H1 (cell line): ENCODE data around the gene ATF3. TPM values are rescaled to one million over a fixed set of nuclear protein-coding genes. Genes with fewer than 3 reads are reported as not detected.

Experiments used
- CTCF ChIA-PET: fragments of 300-600 bp; sonication (Branson Sonifier 250); formaldehyde crosslinking; loops from one replicate; lab custom pipeline; 2021; ENCODE audit not compliant: partially characterized antibody; lab: Charles Lee
- POLR2A ChIA-PET: fragments of 300-600 bp; sonication (Branson Sonifier 250); formaldehyde crosslinking; loops from one replicate; lab custom pipeline; 2021; ENCODE audit warnings: inconsistent platforms; ENCODE audit not compliant: partially characterized antibody; lab: Charles Lee
- DNase-seq, 2 experiments: peaks; one replicate each; pipeline versions ENCODE4 v3.0.0 to v3.0.0-alpha.2; 2010 to 2022; ENCODE audit warnings: low spot score in 2 of 2, low read depth in 1 of 2, mixed read lengths in 1 of 2
- FAIRE-seq: peaks from 2 replicates; lab custom pipeline; 2011; peaks lifted over from hg19 to GRCh38; lab: Jason Lieb, UNC
- H2AFZ ChIP-seq: 2 replicates; pipeline ENCODE4 v1.8.1; 2012; ENCODE audit warnings: low read length, inconsistent platforms
- H2AK5ac ChIP-seq: 2 replicates; pipeline ENCODE4 v1.6.1; 2013; ENCODE audit warnings: low read depth, low read length
- H2BK120ac ChIP-seq: replicated peaks from 2 replicates; pipeline ENCODE3; 2013; ENCODE audit warnings: low read depth, low read length, inconsistent platforms
- H2BK12ac ChIP-seq: 2 replicates; pipeline ENCODE4 v1.6.1; 2013; ENCODE audit warnings: low read depth, low read length
- H2BK15ac ChIP-seq: 2 replicates; pipeline ENCODE4 v1.6.1; 2013; ENCODE audit warnings: low read length
- H2BK20ac ChIP-seq: 2 replicates; pipeline ENCODE4 v1.6.1; 2013; ENCODE audit warnings: low read length
- H2BK5ac ChIP-seq: 2 replicates; pipeline ENCODE4 v1.6.1; 2013; ENCODE audit warnings: low read depth, low read length
- H3K14ac ChIP-seq: 2 replicates; pipeline ENCODE4 v1.6.1; 2013; ENCODE audit warnings: inconsistent platforms; ENCODE audit not compliant: insufficient read length
- H3K18ac ChIP-seq: 2 replicates; pipeline ENCODE4 v1.6.1; 2013; ENCODE audit warnings: low read length; ENCODE audit errors: extremely low read depth
- H3K23ac ChIP-seq: 2 replicates; pipeline ENCODE4 v1.6.1; 2013; ENCODE audit warnings: inconsistent platforms; ENCODE audit not compliant: insufficient read length
- H3K23me2 ChIP-seq: 2 replicates; pipeline ENCODE4 v1.6.1; 2013; ENCODE audit warnings: low read depth, low read length
- H3K27ac ChIP-seq: 2 replicates; pipeline ENCODE4 v1.6.1; 2011; ENCODE audit warnings: low read depth, low read length, inconsistent platforms
- H3K27me3 ChIP-seq, 4 experiments: replicated peaks in 1 of 4; 1 replicate in 1 of 4; 2 replicates in 3 of 4; pipeline versions ENCODE4 v1.6.1 to v1.8.1; 2011 to 2013; ENCODE audit warnings: low read length in 3 of 4, mild to moderate bottlenecking in 3 of 4, inconsistent platforms in 2 of 4, mixed read lengths in 2 of 4, moderate library complexity in 1 of 4; ENCODE audit not compliant: control insufficient read depth in 3 of 4, insufficient read depth in 3 of 4; ENCODE audit errors: extremely low read depth in 1 of 4
- H3K36me3 ChIP-seq, 4 experiments: 2 replicates each; pipeline versions ENCODE4 v1.6.1 to v1.8.1; 2011 to 2013; ENCODE audit warnings: mild to moderate bottlenecking in 4 of 4, low read length in 3 of 4, moderate library complexity in 2 of 4, control low read depth in 1 of 4, inconsistent platforms in 1 of 4; ENCODE audit not compliant: insufficient read depth in 4 of 4, control insufficient read depth in 2 of 4
- H3K4ac ChIP-seq: replicated peaks from 2 replicates; pipeline ENCODE3; 2013; ENCODE audit warnings: low read length, low read depth, mixed read lengths, inconsistent platforms; ENCODE audit not compliant: insufficient read length
- H3K4me1 ChIP-seq, 4 experiments: replicated peaks in 1 of 4; 1 replicate in 1 of 4; 2 replicates in 3 of 4; pipeline versions ENCODE4 v1.6.1 to v1.8.1; 2011 to 2013; ENCODE audit warnings: low read length in 3 of 4, inconsistent platforms in 2 of 4, mixed read lengths in 1 of 4; ENCODE audit not compliant: insufficient read depth in 4 of 4, control insufficient read depth in 3 of 4
- H3K4me2 ChIP-seq, 2 experiments: 2 replicates each; pipeline versions ENCODE4 v1.6.1 to v1.8.1; 2011 to 2013; ENCODE audit warnings: low read depth in 2 of 2, low read length in 2 of 2, control low read depth in 1 of 2, inconsistent platforms in 1 of 2, mild to moderate bottlenecking in 1 of 2; ENCODE audit not compliant: insufficient read depth in 1 of 2
- H3K4me3 ChIP-seq, 4 experiments: fragments of 200-600, 300-600 bp in 1 of 4; sonication (generic), shearing (Covaris generic), sonication (Bioruptor Twin) in 1 of 4; 2 replicates each; pipeline versions ENCODE4 v1.5.1 to v1.8.1; 2011 to 2016; ENCODE audit warnings: low read length in 4 of 4, low read depth in 3 of 4, control low read depth in 2 of 4, inconsistent platforms in 2 of 4, mild to moderate bottlenecking in 2 of 4, mixed read lengths in 1 of 4, moderate library complexity in 1 of 4; ENCODE audit not compliant: insufficient read depth in 2 of 4; ENCODE audit errors: extremely low read depth in 1 of 4
- H3K56ac ChIP-seq: replicated peaks from 2 replicates; pipeline ENCODE3; 2013; ENCODE audit warnings: low read depth, mild to moderate bottlenecking, mixed read lengths, low read length, inconsistent platforms; ENCODE audit not compliant: insufficient read length
- H3K79me1 ChIP-seq: 2 replicates; pipeline ENCODE4 v1.6.1; 2013; ENCODE audit warnings: low read depth, low read length, control low read depth
- H3K79me2 ChIP-seq, 2 experiments: 2 replicates each; pipeline versions ENCODE4 v1.6.1 to v1.8.1; 2012 to 2013; ENCODE audit warnings: low read length in 2 of 2, mild to moderate bottlenecking in 2 of 2, inconsistent platforms in 1 of 2; ENCODE audit not compliant: insufficient read depth in 2 of 2, control insufficient read depth in 1 of 2
- H3K9ac ChIP-seq, 4 experiments: replicated peaks in 1 of 4; 1 replicate in 1 of 4; 2 replicates in 3 of 4; pipeline versions ENCODE4 v1.6.1 to v1.8.1; 2011 to 2013; ENCODE audit warnings: low read depth in 3 of 4, low read length in 3 of 4, control low read depth in 2 of 4, mild to moderate bottlenecking in 2 of 4, moderate library complexity in 2 of 4, inconsistent platforms in 1 of 4; ENCODE audit errors: extremely low read depth in 1 of 4
- H3K9me3 ChIP-seq, 2 experiments: 2 replicates each; pipeline versions ENCODE4 v1.6.1 to v1.8.1; 2012 to 2013; ENCODE audit warnings: mild to moderate bottlenecking in 2 of 2, moderate library complexity in 2 of 2, control low read depth in 1 of 2, inconsistent platforms in 1 of 2, low read depth in 1 of 2, low read length in 1 of 2, mixed read lengths in 1 of 2; ENCODE audit not compliant: insufficient read depth in 2 of 2
- H4K20me1 ChIP-seq, 2 experiments: replicated peaks in 1 of 2; 2 replicates each; pipeline versions ENCODE3 to v1.8.1; 2011 to 2013; ENCODE audit warnings: inconsistent platforms in 2 of 2, low read length in 2 of 2, mild to moderate bottlenecking in 1 of 2; ENCODE audit not compliant: insufficient read depth in 2 of 2, control insufficient read depth in 1 of 2
- H4K5ac ChIP-seq: 2 replicates; pipeline ENCODE4 v1.6.1; 2013; ENCODE audit warnings: low read length, low read depth, mixed read lengths, inconsistent platforms; ENCODE audit not compliant: insufficient read length
- H4K8ac ChIP-seq: 2 replicates; pipeline ENCODE4 v1.8.0; 2013; ENCODE audit warnings: mild to moderate bottlenecking, moderate library complexity, low read length, inconsistent platforms; ENCODE audit not compliant: insufficient read depth; ENCODE audit errors: extremely low read depth
- H4K91ac ChIP-seq: replicated peaks from 2 replicates; pipeline ENCODE3; 2013; ENCODE audit warnings: low read length, mixed read lengths, inconsistent platforms; ENCODE audit not compliant: insufficient read length
- ASH2L ChIP-seq: fragments of 200-600, 300-600 bp; sonication (generic); IDR thresholded peaks from one replicate; pipeline ENCODE4 v1.7.1; 2017; ENCODE audit warnings: low read length
- CBX8 ChIP-seq: fragments of 300-800, 300-1000 bp; sonication (generic); IDR thresholded peaks from 2 replicates; pipeline ENCODE4 v1.7.1; 2016; ENCODE audit warnings: low read depth, low read length, borderline replicate concordance
- EGR1 ChIP-seq: IDR thresholded peaks from 2 replicates; pipeline ENCODE4 v1.6.1; 2011; ENCODE audit warnings: low read depth, low read length, borderline replicate concordance
- EP300 ChIP-seq, 2 experiments: IDR thresholded peaks; 1 replicate in 1 of 2; 2 replicates in 1 of 2; pipeline ENCODE4 v1.6.1; 2011 to 2012; ENCODE audit warnings: low read depth in 2 of 2, low read length in 2 of 2, mild to moderate bottlenecking in 2 of 2, borderline replicate concordance in 1 of 2, inconsistent platforms in 1 of 2, moderate library complexity in 1 of 2
- FOSL1 ChIP-seq: IDR thresholded peaks from 2 replicates; pipeline ENCODE4 v1.6.1; 2011; ENCODE audit warnings: mild to moderate bottlenecking, low read depth, low read length, moderate library complexity; ENCODE audit not compliant: insufficient read depth
- JUN ChIP-seq: IDR thresholded peaks from 2 replicates; pipeline ENCODE4 v1.6.1; 2011; ENCODE audit warnings: low read depth, mild to moderate bottlenecking, improper control_type of control experiment, low read length
- NRF1 ChIP-seq: IDR thresholded peaks from 2 replicates; pipeline ENCODE4 v1.6.1; 2011; ENCODE audit warnings: mild to moderate bottlenecking, low read depth, low read length, improper control_type of control experiment
- POLR2AphosphoS5 ChIP-seq: IDR thresholded peaks from 2 replicates; pipeline ENCODE4 v1.6.1; 2011; ENCODE audit warnings: low read depth, low read length
- RNF2 ChIP-seq: fragments of 200-900, 300-1000 bp; sonication (generic); IDR thresholded peaks from 2 replicates; pipeline ENCODE4 v1.7.1; 2016; ENCODE audit warnings: borderline replicate concordance, low read depth, mild to moderate bottlenecking, antibody characterized with exemption, low read length; ENCODE audit not compliant: poor library complexity, severe bottlenecking; ENCODE audit errors: missing control alignments
- SP2 ChIP-seq: IDR thresholded peaks from 2 replicates; pipeline ENCODE4 v1.6.1; 2012; ENCODE audit warnings: mild to moderate bottlenecking, low read length, inconsistent platforms
- TBP ChIP-seq: IDR thresholded peaks from 2 replicates; pipeline ENCODE4 v1.6.1; 2011; ENCODE audit warnings: low read depth, low read length, improper control_type of control experiment
- TEAD4 ChIP-seq: IDR thresholded peaks from 2 replicates; pipeline ENCODE4 v1.6.1; 2012; ENCODE audit warnings: low read depth, low read length, inconsistent platforms, mixed read lengths
- ZNF274 ChIP-seq: IDR thresholded peaks from 2 replicates; pipeline ENCODE4 v1.7.0; 2012; ENCODE audit warnings: low read length, borderline replicate concordance; ENCODE audit errors: extremely low read depth
- WGBS, 2 experiments: shearing (Covaris generic) in 1 of 2; methylation state at CpG; one replicate each; pipeline versions ENCODE4 v1.1.6 to v1.1.7; 2013 to 2015; ENCODE audit warnings: low lambda C conversion rate in 2 of 2, mixed read lengths in 2 of 2, inconsistent platforms in 1 of 2, low coverage in 1 of 2, missing lambda C conversion rate in 1 of 2; ENCODE audit not compliant: insufficient replicate concordance in 2 of 2, insufficient coverage in 1 of 2, insufficient read length in 1 of 2; ENCODE audit errors: extremely low coverage in 1 of 2, missing lambda C conversion rate in 1 of 2; 5-methylcytosine and 5-hydroxymethylcytosine counted together
- polyA plus RNA-seq, 7 experiments: library from polyadenylated mRNA; depleted of rRNA in 3 of 7; stranded (reverse) in 5 of 7; unstranded in 2 of 7; fragments of >200 nt in 5 of 7; fragments of 200-250 nt in 2 of 7; gene quantifications; 1 replicate in 5 of 7; 2 replicates in 1 of 7; 4 replicates in 1 of 7; pipeline versions ENCODE4 v1.2.1 to v1.2.3, GENCODE V29; 2011 to 2013; ENCODE audit warnings: missing spikeins in 2 of 7, mixed read lengths in 2 of 7
- total RNA-seq: library from RNA; stranded (reverse); fragmentation: NEBNext Ultra II Directional; extraction: Animal tissue kit (Norgen Biotek cat#: 25700); gene quantifications from 2 replicates; pipeline ENCODE4 v1.2.1, GENCODE V29; 2021

The ATF3 gene
- total and polyA plus RNA-seq, 2 of the 8 experiments (the other 6 are each of a cell fraction or from before 2014, with no cell fraction given): 12.2 to 27.7 TPM

DNA sequence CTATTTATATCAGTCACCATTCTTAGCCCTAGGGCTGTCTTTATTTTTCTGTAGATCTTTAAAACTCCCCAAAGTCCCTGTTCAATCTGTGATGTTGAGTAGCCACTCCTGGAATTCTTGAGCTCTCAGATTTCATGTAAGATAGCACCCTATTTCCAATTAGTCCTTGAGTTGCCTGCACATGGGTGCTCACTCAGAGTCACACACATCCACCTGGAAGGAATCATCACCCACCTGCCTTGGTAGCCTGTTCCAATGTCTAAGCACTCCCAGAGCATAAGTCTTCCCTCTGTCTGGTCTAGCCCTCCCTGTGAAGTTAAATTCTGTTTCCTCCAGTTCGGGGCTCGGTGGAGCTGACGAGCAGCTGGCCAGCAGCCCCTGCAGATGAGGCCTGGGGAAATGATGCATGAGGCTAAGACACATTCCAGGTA is 14.7 kb upstream of the ATF3 start:
- Histone ChIP-seq H3K14ac (no peak overlapping the region), H3K4me2 (no peak overlapping the region)
- TF ChIP-seq EGR1: no peak
- TF ChIP-seq CBX8: no peak
- TF ChIP-seq NRF1: no peak
- TF ChIP-seq ZNF274: no peak
- no peak for TF ChIP-seq RNF2
- no peak for TF ChIP-seq POLR2AphosphoS5
- TF ChIP-seq EP300 (IDR thresholded peaks at IDR 0.05; ENCODE audit: borderline replicate concordance in 1 of 2, low read depth in 2 of 2, low read length in 2 of 2): no peak
- no peak for TF ChIP-seq TBP
- TF ChIP-seq ASH2L: no peak
- no peak for TF ChIP-seq FOSL1
- no peak for TF ChIP-seq SP2
- no peak for TF ChIP-seq TEAD4
- TF ChIP-seq JUN: no peak

More for the DNA sequence above, 14.7 kb upstream of the ATF3 start:
- Histone ChIP-seq H3K4ac (no peak overlapping the region), H2BK120ac (no peak overlapping the region), H3K36me3 (no peaks in the 10 kb centered on the region), H3K23ac (no peak overlapping the region), H3K4me1 (peaks cover 0 to 13% (median 3%) of the 10 kb centered on the region in 4 experiments; a peak in 6 of 7 replicates), H2BK5ac (no peak overlapping the region; the same call in 1 of the 2 replicates), H3K18ac (no peak overlapping the region), H3K79me1 (no peaks in the 10 kb centered on the region), H4K8ac (no peak overlapping the region), H2BK15ac (peak overlapping the region; percentile 92; the same call in 1 of the 2 replicates), H2BK20ac (0 out of 2 replicates have a peak overlapping the region, but pooled peaks have one; percentile 48), H3K9ac (no peak overlapping the region), H4K5ac (no peak overlapping the region), H3K27ac (no peak overlapping the region), H4K91ac (no peak overlapping the region), H4K20me1 (no peaks in the 10 kb centered on the region), H2AFZ (no peak overlapping the region), H3K27me3 (no peaks in the 10 kb centered on the region), H3K4me3 (no peak overlapping the region), H3K9me3 (no peaks in the 10 kb centered on the region), H3K56ac (no peak overlapping the region), H2AK5ac (peak overlapping the region; percentile 93; the same call in 1 of the 2 replicates), H3K23me2 (no peaks in the 10 kb centered on the region), H3K79me2 (no peaks in the 10 kb centered on the region), H2BK12ac (no peak overlapping the region)
- POLR2A ChIA-PET: interaction anchor here (0.6 to 7.7 kb wide), 6 partner anchors 12 to 215 kb away, joined by 3 to 88 read pairs (median 4); partner anchors contain the start of gene ATF3
- WGBS, 2 experiments: 86% methylated on average over 3 of the region's 3 CpGs; no CpG with 5 or more reads in 1 of the 2 experiments
- CTCF ChIA-PET: interaction anchor here (0.7 to 2.3 kb wide), 5 partner anchors 10 to 116 kb away, joined by 3 to 17 read pairs (median 3); partner anchors contain the start of gene ATF3
- FAIRE-seq (no peak), DNase-seq (no peak)
